M059J (cell line): ENCODE data around the gene CA11. TPM values are rescaled to one million over a fixed set of nuclear protein-coding genes. Genes with fewer than 3 reads are reported as not detected.

ENCODE experiments used
- DNase-seq: peaks from one replicate; pipeline ENCODE4 v3.0.0-alpha.2; 2012; ENCODE audit warnings: low read depth
- total RNA-seq: library from RNA; depleted of rRNA; stranded (reverse); fragments of >200 nt; shearing (Covaris generic); gene quantifications from 2 replicates; pipeline ENCODE4 v1.2.3, GENCODE V29; 2014

The CA11 gene
- total RNA-seq, 1 experiment from 2014 or later, result 5.1 TPM

DNA sequence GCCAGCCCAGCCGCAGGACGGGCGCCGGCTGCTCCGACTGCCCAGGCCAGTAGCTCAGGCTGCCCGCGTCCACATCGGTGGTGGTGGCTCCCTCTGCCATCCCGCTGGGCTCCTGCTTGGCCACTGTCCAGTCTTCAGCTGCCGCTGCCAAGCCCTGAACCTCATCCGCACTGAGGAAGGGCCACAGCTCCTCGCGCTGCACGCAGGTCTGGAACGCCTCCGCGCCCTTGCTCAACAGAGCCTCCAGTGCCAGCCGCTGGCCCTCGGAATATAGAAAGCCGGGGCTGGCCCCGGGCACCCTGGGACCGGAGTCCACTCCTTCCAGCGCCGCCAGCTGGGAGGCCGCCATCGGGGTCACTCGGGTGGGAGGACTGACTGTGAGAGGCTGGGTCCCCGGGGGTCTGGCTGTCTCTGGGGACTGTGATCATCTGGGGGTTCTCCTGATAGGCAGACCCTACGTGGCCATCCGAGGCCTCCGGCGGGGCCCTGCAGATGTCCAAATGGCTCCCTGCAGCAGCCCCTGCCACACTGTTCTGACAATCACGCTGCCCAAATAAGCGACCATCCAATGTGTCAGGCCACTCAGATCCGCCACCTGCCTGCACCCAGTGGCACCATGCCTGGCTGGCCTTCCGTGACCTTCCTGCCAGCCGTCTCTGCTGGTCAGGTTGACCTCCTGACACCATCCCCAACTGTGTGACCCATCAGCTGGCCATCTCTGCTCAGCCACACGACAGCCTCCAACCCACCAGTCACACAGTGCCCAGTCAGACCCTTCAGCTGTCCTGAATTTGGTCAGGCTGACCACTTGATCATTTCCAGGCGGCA, 32.7 kb downstream of the CA11 start:
- peak; percentile 59 for DNase-seq

GRCh38 chr19:48611872-48612271, 34.1 kb downstream of the CA11 start:
- no peak for DNase-seq

DNA sequence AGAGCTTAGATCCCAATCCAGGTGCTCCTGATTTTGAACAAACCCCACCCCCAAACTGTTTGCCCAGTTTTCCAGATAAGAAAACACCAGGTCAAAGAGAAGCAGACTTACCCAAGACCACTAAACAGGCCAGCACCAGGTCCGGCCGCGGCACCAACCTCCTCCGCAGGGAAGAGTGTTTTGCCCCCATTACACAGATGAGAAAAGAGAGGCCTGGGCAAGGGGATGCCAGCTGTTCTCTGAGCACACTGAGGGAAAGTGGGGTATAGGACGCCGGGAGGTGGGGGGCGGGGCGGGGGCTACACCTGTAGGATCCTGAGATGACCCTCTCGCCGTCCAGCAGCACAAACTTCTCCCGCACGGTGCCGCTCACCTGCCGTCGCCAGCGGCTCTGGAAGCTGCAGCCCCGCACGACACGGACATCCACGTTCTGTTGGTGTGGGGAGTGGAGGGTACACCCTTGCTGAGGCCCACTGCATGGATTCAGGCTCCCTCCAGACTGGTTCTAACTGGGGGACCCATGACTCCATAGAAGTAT, 36.3 kb downstream of the CA11 start:
- no peak for DNase-seq

DNA sequence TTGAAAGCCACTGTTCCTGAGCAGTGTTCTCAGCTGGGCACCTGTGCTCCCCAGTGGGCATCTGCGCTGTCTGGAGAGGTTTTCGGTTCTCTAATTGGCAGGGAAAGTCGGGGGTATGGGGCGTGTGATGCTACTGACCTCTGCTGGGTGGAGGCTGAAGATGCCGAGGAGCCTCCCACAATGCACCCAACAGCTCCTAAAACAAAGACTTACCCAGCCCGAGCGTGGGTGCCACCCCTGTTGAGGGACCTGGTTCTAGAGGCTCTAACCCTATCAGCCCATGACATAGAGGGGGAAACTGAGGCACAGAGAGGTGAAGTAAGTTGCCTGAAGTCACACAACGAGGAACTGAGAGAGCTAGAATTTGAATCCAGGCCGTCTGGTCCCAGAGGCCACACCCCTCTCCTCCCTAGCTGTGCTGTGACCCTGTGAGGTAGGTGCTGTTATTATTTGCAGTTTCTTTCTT, 37.2 kb downstream of the CA11 start:
- DNase-seq, result peak; percentile 59

DNA sequence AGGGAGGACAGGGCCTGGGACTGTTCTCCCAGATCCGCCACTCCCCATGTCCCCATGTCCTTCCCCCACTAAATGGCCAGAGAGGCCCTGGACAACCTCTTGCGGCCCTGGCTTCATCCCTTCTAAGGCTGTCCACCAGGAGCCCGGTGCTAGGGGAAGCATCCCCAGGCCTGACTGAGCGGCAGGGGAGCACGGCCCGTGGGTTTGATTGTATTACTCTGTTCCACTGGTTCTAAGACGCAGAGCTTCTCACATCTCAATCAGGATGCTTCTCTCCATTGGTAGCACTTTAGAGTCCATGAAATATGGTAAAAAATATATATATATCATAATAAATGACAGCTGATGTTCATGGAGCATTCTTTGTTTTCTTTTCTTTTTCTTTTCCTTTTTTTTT, 38.6 kb downstream of the CA11 start:
- no peak for DNase-seq

GRCh38 chr19:48606463-48607358, 39.3 kb downstream of the CA11 start, which contains the start of gene SPACA4:
SPACA4 (plus strand) TSS chr19:48606742; CDS start chr19:48606979, 237 bp downstream.
- DNase-seq, result no peak

- DNase-seq, result no peak
These were observed 42.1 kb downstream of the CA11 start for GRCh38 chr19:48603850-48604249.

DNA sequence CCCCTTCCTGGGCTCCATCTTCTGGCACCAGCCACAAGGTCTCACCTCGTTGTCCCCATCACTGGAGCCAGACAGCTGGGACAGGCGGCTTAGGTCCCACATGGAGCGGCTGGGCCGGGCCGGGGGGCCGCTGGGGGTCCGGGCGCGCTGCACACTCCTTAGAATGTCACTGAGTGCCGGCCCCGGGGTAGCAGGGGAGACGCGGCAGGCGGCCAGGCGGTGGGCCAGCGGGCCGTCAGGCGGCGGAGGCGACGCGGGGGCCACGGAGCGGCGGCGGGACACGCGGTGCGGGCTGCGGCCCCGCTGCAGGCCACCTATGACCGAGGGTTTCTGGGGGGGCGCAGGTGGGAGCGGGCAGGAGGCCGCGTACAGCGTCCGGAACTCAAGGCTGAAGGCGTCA, 42.5 kb downstream of the CA11 start:
- no peak for DNase-seq

GRCh38 chr19:48603001-48603400, 43.0 kb downstream of the CA11 start:
- DNase-seq, result no peak

GRCh38 chr19:48600679-48601417, 45.1 kb downstream of the CA11 start:
- DNase-seq, result no peak

DNA sequence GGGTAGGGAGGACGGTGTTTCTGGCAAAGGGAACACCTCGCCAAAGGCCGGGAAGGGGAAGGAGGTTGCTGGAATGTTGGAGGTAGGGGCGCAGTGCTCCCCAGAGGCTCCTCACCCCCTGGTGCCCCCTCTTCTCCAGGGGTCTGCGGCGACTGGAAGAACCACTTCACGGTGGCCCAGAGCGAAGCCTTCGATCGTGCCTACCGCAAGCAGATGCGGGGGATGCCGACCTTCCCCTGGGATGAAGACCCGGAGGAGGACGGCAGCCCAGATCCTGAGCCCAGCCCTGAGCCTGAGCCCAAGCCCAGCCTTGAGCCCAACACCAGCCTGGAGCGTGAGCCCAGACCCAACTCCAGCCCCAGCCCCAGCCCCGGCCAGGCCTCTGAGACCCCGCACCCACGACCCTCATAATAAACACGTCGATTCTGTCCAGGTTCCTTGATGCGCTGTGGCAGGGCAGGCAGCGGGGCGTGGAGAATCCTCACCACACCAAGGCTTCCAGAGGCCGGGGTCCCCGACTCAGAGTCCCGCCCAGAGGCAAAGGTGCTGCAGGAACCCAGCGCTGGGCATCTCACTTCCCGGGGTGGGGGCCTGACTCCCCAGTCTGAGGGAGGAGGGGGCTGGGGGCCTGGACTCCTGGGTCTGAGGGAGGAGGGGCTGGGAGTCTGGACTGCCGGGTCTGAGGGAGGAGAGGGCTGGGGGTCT, 46.8 kb downstream of the CA11 start:
- no peak for DNase-seq

GRCh38 chr19:48596679-48597465, 49.1 kb downstream of the CA11 start:
- peak; percentile 36 for DNase-seq

- no peak for DNase-seq
These were observed 49.8 kb downstream of the CA11 start for GRCh38 chr19:48596237-48596636.

GRCh38 chr19:48595833-48596232, 50.2 kb downstream of the CA11 start:
- DNase-seq, result no peak

- DNase-seq, result no peak
These were observed 50.8 kb downstream of the CA11 start for GRCh38 chr19:48595171-48595570.

DNA sequence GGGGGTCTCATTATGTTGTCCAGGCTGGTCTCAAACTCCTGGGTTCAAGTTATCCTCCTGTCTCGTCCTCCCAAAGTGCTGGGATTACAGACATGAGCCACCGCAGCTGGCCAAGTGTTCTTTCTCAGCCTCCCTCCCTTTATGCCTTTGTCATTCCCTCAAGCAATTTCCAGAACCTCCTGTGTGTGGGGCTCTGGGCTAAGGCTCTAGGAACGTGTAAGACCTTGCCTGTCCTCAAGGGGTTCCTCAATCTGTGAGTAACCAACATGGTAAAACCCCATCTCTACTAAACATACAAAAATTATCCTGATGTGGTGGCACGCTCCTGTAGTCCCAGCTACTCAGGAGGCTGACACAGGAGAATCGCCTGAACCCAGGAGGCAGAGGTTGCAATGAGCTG, 55.0 kb downstream of the CA11 start:
- peak; percentile 44 for DNase-seq

- DNase-seq, result peak; percentile 88
These were observed 57.2 kb downstream of the CA11 start for GRCh38 chr19:48588670-48589401.
